A549 (cell line): ENCODE measurements around the gene CDC42SE1. TPM values are rescaled to one million over a fixed set of nuclear protein-coding genes. Genes with fewer than 3 reads are reported as not detected.

Experiments used
- ATAC-seq, 2 experiments: fragments of 200-7000 bp in 1 of 2; fragments of >200 bp in 1 of 2; cut with Nextera tagmentation in 1 of 2; cut with Tn5 transposase in 1 of 2; 3 replicates each; pipeline versions ENCODE4 v1.8.0 to v1.9.1; 2018 to 2020; ENCODE audit warnings: mild to moderate bottlenecking in 1 of 2, moderate library complexity in 1 of 2
- CTCF ChIA-PET: fragments of 300-600 bp; sonication (Branson Sonifier 250); formaldehyde crosslinking; extraction: SDS; loops from one replicate; lab custom pipeline; 2021; ENCODE audit warnings: antibody characterized with exemption, inconsistent platforms; lab: Yijun Ruan, JAX
- POLR2A ChIA-PET: fragments of 350-600 bp; formaldehyde crosslinking; extraction: SDS; loops from one replicate; lab custom pipeline; 2021; ENCODE audit warnings: antibody characterized with exemption, inconsistent platforms; lab: Yijun Ruan, JAX
- DNase-seq, 2 experiments: peaks; one replicate each; pipeline versions ENCODE4 v3.0.0 to v3.0.0-alpha.2; 2011 to 2016; ENCODE audit warnings: low read depth in 1 of 2, low spot score in 1 of 2
- FAIRE-seq: peaks from 2 replicates; lab custom pipeline; 2011; peaks lifted over from hg19 to GRCh38; lab: Jason Lieb, UNC
- H3K27ac ChIP-seq, 2 experiments: fragments of >200 bp; sonication (Bioruptor Twin); formaldehyde crosslinking; 3 replicates each; pipeline ENCODE4 v1.5.1; 2016 to 2017
- H3K4me1 ChIP-seq: fragments of >200 bp; sonication (Bioruptor Twin); formaldehyde crosslinking; 3 replicates; pipeline ENCODE4 v1.6.1; 2016
- H3K4me2 ChIP-seq: fragments of >200 bp; sonication (Bioruptor Twin); formaldehyde crosslinking; 3 replicates; pipeline ENCODE4 v1.6.1; 2016
- H3K4me3 ChIP-seq: fragments of >200 bp; sonication (Bioruptor Twin); formaldehyde crosslinking; 3 replicates; pipeline ENCODE4 v1.5.1; 2016
- H3K9me3 ChIP-seq: fragments of >200 bp; sonication (Bioruptor Twin); formaldehyde crosslinking; 3 replicates; pipeline ENCODE4 v1.6.1; 2016
- BCL3 ChIP-seq: fragments of >200 bp; sonication (Bioruptor Twin); formaldehyde crosslinking; IDR thresholded peaks from 3 replicates; pipeline ENCODE4 v1.6.1; 2016
- CEBPB ChIP-seq, 2 experiments: fragments of >200 bp in 1 of 2; sonication (Bioruptor Twin) in 1 of 2; formaldehyde crosslinking in 1 of 2; IDR thresholded peaks; 2 replicates each; pipeline ENCODE4 v1.6.1; 2012 to 2016
- CHD2 ChIP-seq: fragments of 150-350 bp; IDR thresholded peaks from 2 replicates; pipeline ENCODE4 v1.6.1; 2014; ENCODE audit warnings: low read length; ENCODE audit not compliant: partially characterized antibody
- CTCF ChIP-seq: fragments of >200 bp; sonication (Bioruptor Twin); formaldehyde crosslinking; IDR thresholded peaks from 3 replicates; pipeline ENCODE4 v1.5.1; 2016
- E2F6 ChIP-seq: IDR thresholded peaks from 2 replicates; pipeline ENCODE4 v1.6.1; 2012; ENCODE audit warnings: low read depth, borderline replicate concordance
- FOSL2 ChIP-seq, 2 experiments: fragments of 450-650 bp in 1 of 2; fragments of >200 bp in 1 of 2; sonication (Bioruptor Twin) in 1 of 2; formaldehyde crosslinking; IDR thresholded peaks; 2 replicates each; pipeline versions ENCODE4 v1.5.0 to v1.6.1; 2016 to 2020; ENCODE audit warnings: mild to moderate bottlenecking in 1 of 2, moderate library complexity in 1 of 2
- GATA3 ChIP-seq: IDR thresholded peaks from 2 replicates; pipeline ENCODE4 v1.6.1; 2012; ENCODE audit warnings: borderline replicate concordance
- HDAC2 ChIP-seq: fragments of 200-600 bp; sonication (generic); IDR thresholded peaks from 2 replicates; pipeline ENCODE4 v1.6.1; 2016
- HES2 ChIP-seq: fragments of >200 bp; sonication (Bioruptor Twin); formaldehyde crosslinking; IDR thresholded peaks from 2 replicates; pipeline ENCODE4 v1.6.1; 2016
- HEYL ChIP-seq: fragments of 250-450 bp; sonication (Bioruptor Pico); IDR thresholded peaks from 2 replicates; pipeline ENCODE4 v1.8.0; 2021; ENCODE audit warnings: mild to moderate bottlenecking, moderate library complexity
- HMGXB4 ChIP-seq: fragments of 250-450 bp; sonication (Bioruptor Pico); IDR thresholded peaks from 2 replicates; pipeline ENCODE4 v1.5.0; 2021; ENCODE audit warnings: mild to moderate bottlenecking, moderate library complexity, borderline replicate concordance
- HOXB5 ChIP-seq: fragments of 250-450 bp; sonication (Bioruptor Pico); IDR thresholded peaks from 2 replicates; pipeline ENCODE4 v1.5.0; 2020; ENCODE audit warnings: mild to moderate bottlenecking, moderate library complexity
- JUN ChIP-seq, 2 experiments: fragments of >200 bp; sonication (Bioruptor Twin); formaldehyde crosslinking; IDR thresholded peaks; 2 replicates in 1 of 2; 3 replicates in 1 of 2; pipeline ENCODE4 v1.6.1; 2016 to 2017
- JUNB ChIP-seq: fragments of >200 bp; sonication (Bioruptor Twin); formaldehyde crosslinking; IDR thresholded peaks from 2 replicates; pipeline ENCODE4 v1.6.1; 2016
- KDM5A ChIP-seq: fragments of 200-600 bp; sonication (generic); IDR thresholded peaks from 2 replicates; pipeline ENCODE4 v1.6.1; 2016; ENCODE audit warnings: antibody characterized with exemption, mild to moderate bottlenecking
- MAZ ChIP-seq: fragments of 150-350 bp; IDR thresholded peaks from 2 replicates; pipeline ENCODE4 v1.6.1; 2014; ENCODE audit warnings: antibody characterized with exemption, low read depth, low read length, borderline replicate concordance
- NR3C1 ChIP-seq: fragments of >200 bp; sonication (Bioruptor Twin); formaldehyde crosslinking; IDR thresholded peaks from 3 replicates; pipeline ENCODE4 v1.6.1; 2017
- POLR2A ChIP-seq: IDR thresholded peaks from 2 replicates; pipeline ENCODE4 v1.6.1; 2012; ENCODE audit warnings: mild to moderate bottlenecking, low read length
- ZC3H11A ChIP-seq: fragments of 450-650 bp; IDR thresholded peaks from 2 replicates; pipeline ENCODE4 v1.6.1; 2014; ENCODE audit warnings: antibody characterized with exemption, mild to moderate bottlenecking
- ZFP36 ChIP-seq: fragments of 450-650 bp; IDR thresholded peaks from 2 replicates; pipeline ENCODE4 v1.6.1; 2014; ENCODE audit warnings: borderline replicate concordance; ENCODE audit not compliant: partially characterized antibody
- ZNF302 ChIP-seq: fragments of 250-450 bp; sonication (Bioruptor Pico); IDR thresholded peaks from 2 replicates; pipeline ENCODE4 v1.9.0; 2021; ENCODE audit warnings: inconsistent platforms, mild to moderate bottlenecking, moderate library complexity
- WGBS: methylation state at CpG from one replicate; pipeline ENCODE4 v1.1.6; 2017; ENCODE audit errors: missing lambda C conversion rate; 5-methylcytosine and 5-hydroxymethylcytosine counted together
- polyA plus RNA-seq, 4 experiments: library from polyadenylated mRNA; depleted of rRNA in 3 of 4; stranded (reverse); fragments of >200 nt; fragmentation: RNase III in 1 of 4; extraction: RNeasy Plus Mini Kit Qiagen cat#74134 plus additional on column Dnase treatment in 1 of 4; gene quantifications; 2 replicates in 3 of 4; 3 replicates in 1 of 4; pipeline ENCODE4 v1.2.3, GENCODE V29; 2011 to 2017

The CDC42SE1 gene
- polyA plus RNA-seq, 2 of the 4 experiments (the other 2 are of a cell fraction) = 54.7 to 83.1 TPM

GRCh38 chr1:151059109-151060006 lies at the start of gene CDC42SE1 (continued):
- TF ChIP-seq ZFP36 = no peak
- TF ChIP-seq CHD2 = no peak
- no peak for TF ChIP-seq HEYL (CRISPR knock-in tag)
- TF ChIP-seq ZC3H11A = no peak
- no peak for TF ChIP-seq FOSL2 (IDR thresholded peaks at IDR 0.05)
- no peak for TF ChIP-seq FOSL2 (CRISPR knock-in tag; IDR thresholded peaks at IDR 0.05)
- no peak for TF ChIP-seq ZNF302 (CRISPR knock-in tag)
- peak; percentile 92 to 98 for TF ChIP-seq CEBPB (IDR thresholded peaks at IDR 0.05)
- TF ChIP-seq E2F6 = no peak
- peak; percentile 42; the same call in 2 of the 3 replicates for TF ChIP-seq CTCF
- TF ChIP-seq NR3C1 = no peak
- peak; percentile 68 for TF ChIP-seq POLR2A
- TF ChIP-seq HOXB5 (CRISPR knock-in tag) = no peak
- TF ChIP-seq HES2 = no peak
- TF ChIP-seq BCL3 = peak; percentile 57; the same call in 1 of the 3 replicates
- no peak for TF ChIP-seq KDM5A
- peak; percentile 42 to 85; a peak in 4 of 5 replicates for TF ChIP-seq JUN (IDR thresholded peaks at IDR 0.05)
- TF ChIP-seq MAZ = no peak
- TF ChIP-seq GATA3 = no peak
- no peak for TF ChIP-seq HMGXB4
- TF ChIP-seq JUNB = no peak

- 81% methylated on average over 5 of the region's 5 CpGs for WGBS
- no peak overlapping the region for H3K4me3 ChIP-seq
Measured at GRCh38 chr1:151108331-151108730, 48.9 kb upstream of the CDC42SE1 start.

More at GRCh38 chr1:151108331-151108730, 48.9 kb upstream of the CDC42SE1 start:
- FAIRE-seq (no peak), DNase-seq (no peak), ATAC-seq (no peak)
- Histone ChIP-seq H3K27ac (no peak overlapping the region), H3K4me1 (peaks cover 8% of the 10 kb centered on the region; the same call in 1 of the 3 replicates), H3K9me3 (no peaks in the 10 kb centered on the region), H3K4me2 (no peak overlapping the region)
- TF ChIP-seq FOSL2 (IDR thresholded peaks at IDR 0.05) (no peak), FOSL2 (CRISPR knock-in tag; IDR thresholded peaks at IDR 0.05) (peak; percentile 60; the same call in 1 of the 2 replicates), HDAC2 (no peak), CTCF (no peak)
- CTCF ChIA-PET = interaction anchor here (0.7 to 1.6 kb wide), 6 partner anchors 9 to 49 kb away, joined by 3 to 8 read pairs (median 4); no protein-coding TSS in a partner anchor
- POLR2A ChIA-PET = interaction anchor here (0.5 kb wide), 1 partner anchor 199 kb away, joined by 3 read pairs; no protein-coding TSS in a partner anchor
